GM18502 (cell line): ENCODE results near the gene UQCRFS1.
"Not testable (repeated sequence)": the region's sequence is repeated elsewhere in the genome, so short reads cannot be mapped to it uniquely, and the experiment has no call there.

Experiments
- ATAC-seq: cut with Tn5 transposase; IDR thresholded peaks from one replicate; pipeline ENCODE4 v1.9.1; 2021; ENCODE audit warnings: mild to moderate bottlenecking; ENCODE audit not compliant: unreplicated experiment, poor library complexity

The UQCRFS1 gene

DNA sequence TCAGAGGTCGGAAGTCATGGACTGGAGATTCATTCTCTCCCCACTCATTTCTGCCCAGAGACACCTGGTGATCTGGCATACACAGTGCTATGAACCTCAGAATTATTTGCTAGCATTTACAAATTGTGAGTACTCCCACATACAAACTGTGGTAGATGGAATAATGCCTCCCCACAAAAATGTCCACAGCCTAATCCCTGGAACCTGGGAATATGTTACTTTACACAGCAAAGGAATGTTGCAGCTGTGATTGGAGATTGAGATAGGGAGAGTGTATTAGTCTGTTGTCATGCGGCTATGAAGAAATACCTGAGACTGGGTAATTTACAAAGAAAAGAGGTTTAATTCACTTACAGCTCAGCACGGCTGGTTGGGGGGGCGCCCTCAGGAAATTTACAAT, 3.1 kb upstream of the UQCRFS1 start:
- ATAC-seq = no peak

DNA sequence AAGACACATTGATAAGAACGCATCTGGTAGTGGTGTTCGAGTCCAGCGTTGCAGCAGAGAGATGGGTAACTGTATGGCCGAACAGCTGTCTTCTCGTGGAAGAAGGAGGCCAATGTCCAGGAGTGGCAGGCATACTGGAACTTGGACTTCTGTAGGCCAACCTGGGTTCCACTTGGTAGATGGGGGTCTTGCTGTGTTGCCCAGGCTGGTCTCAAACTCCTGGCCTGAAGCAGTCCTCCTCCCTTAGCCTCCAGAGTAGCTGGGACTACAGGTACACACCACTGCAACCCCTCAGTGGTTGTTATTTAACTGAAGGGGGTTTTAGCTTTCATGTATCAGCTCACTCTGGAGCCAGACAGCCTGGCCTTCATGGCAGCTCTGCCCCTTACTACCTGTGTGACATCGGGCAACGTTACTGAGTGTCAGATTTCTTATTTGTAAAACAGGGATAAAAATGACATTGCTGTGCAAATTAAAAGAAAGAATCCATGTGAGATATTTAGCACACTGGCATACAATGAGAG, 2.4 kb upstream of the UQCRFS1 start:
- no peak for ATAC-seq

DNA sequence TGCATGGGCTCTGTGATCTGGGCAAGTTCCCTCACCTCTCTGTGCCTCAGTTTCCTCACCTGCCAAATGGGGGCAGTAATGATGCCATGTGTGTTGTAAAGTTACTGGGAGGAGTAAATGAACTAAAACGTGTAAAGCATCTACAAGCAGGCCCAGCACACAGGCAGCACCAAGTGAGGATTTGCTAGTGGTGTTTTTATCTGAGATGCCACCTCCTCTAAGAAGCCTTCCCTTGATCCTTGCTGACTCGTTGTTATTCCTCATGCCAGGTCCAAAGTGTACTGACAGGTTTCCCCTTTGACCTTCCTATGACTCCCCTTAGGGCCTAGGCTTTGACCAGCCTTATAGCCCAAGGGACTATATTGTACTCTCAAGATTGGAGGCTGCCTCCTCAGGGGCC, 1.5 kb upstream of the UQCRFS1 start:
- no peak for ATAC-seq

DNA sequence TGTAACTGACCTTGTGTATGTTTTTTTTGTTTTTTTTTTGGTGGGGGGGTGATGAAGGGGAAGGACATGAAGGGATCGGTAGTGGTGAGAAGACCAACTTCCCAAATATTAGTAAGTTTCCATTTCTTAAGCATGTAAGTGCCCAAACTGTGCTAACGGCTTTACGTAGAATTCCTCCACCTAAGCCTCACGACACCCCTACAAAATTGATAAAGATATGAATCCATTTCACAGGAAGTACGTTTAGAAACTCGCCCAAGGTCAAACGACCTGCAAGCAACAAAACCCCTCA, 649 bp downstream of the UQCRFS1 start:
- ATAC-seq = no peak

DNA sequence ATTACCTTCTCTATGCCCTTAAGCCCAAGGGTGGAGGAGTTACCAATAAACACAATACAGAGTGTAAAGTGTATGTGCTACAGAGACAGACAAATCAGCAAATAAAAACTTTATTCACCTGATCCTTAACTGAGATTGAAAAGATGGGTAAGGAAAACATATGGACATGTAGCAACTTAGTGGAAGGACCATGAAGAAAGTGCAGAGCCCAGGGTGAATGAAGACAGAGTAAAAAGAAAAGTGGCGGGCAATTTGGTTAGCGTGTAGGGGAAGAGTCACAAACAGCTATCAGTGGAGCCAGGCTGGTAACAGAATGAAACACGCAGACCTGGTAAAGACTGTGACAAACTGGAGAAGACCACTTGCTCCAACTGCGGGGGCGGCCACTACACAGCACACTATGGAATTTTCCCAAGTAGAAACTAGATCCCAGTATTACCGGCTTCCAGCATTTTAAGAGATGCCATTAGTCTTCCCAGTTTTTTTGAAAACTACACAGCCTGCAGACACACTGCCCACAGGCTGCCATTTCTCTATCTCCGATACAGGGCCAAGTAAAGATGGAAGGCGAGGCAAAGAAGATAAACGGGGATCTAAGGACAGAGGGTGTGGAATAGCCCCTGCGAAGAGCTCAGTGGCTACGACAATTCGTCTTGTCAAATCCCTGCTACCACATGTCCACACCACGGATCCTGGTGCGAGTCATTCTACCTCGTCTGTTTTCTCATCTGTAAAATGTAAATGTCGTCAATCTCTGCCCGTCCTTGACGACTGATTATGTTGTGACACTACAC, 1.2 kb downstream of the UQCRFS1 start:
- ATAC-seq = no peak

DNA sequence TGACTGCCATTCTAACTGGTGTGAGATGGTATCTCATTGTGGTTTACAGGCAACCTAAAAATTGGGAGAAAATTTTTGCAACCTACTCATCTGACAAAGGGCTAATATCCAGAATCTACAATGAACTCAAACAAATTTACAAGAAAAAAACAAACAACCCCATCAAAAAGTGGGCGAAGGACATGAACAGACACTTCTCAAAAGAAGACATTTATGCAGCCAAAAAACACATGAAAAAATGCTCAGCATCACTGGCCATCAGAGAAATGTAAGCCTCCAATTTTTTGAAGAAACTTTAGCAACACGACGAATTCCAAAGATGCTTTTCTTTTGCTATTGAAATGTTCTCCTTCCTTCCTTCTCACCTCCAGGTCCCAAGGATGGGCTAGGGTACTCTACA, 1.9 kb downstream of the UQCRFS1 start:
- not testable (repeated sequence) for ATAC-seq

DNA sequence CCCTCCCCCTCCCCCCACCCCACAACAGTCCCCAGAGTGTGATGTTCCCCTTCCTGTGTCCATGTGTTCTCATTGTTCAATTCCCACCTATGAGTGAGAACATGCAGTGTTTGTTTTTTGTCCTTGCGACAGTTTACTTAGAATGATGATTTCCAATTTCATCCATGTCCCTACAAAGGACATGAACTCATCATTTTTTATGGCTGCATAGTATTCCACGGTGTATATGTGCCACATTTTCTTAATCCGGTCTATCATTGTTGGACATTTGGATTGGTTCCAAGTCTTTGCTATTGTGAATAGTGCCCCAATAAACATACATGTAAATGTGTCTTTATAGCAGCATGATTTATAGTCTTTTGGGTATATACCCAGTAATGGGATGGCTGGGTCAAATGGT, 2.4 kb downstream of the UQCRFS1 start:
- ATAC-seq = not testable (repeated sequence)

DNA sequence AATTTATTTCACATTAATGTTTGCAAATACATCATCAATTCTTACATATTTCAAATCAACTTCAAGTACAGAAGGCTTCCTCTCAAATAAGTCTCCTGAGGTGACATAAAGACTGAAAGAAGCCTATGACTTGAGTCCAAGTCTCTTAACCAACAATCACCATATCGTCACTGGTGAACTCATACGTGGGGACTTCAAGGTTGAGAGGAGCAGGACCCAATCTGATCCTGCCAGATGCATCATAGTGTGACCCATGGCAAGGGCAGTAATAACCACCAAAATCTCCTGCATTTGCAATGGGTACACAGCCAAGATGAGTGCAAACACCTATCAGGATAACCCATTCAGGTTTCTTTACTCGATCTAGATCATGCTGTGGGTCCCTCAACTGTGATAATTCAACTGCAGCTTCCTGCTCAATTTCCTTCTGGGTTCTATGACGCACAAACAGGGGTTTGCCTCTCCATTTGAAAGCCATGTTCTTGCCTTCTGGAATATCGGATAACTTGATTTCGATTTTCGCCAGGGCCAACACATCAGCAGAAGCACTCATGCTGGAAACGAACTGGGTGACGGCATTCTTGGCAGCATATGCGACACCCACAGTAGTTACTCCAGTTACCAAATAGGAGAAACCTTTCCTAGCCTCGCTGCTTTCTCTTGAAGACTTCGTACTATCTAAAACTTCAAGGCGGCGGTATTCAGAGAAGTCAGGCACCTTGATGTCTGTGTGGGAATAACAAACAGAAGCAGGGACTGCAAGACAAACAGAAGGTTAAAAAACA, 5.4 kb downstream of the UQCRFS1 start:
- ATAC-seq = not testable (repeated sequence)

DNA sequence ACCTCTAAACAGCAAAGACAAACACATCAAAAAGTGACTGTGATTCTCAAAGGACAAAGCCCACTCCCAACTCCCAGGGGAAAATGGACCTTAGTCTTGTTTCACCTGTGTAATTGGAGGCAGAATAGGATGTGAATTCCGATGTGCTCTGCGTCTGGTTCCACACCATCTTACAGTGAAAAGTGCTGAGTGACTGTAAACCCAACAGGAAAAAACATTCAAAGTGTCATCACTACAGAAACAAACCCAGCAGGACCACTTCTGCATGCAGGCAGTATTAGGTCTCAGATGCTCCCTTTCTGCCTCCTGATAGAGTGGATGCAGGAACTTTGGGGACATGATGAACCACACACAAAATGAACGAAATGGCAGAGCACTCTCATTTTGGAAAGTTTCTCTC, 6.5 kb downstream of the UQCRFS1 start:
- ATAC-seq = no peak

DNA sequence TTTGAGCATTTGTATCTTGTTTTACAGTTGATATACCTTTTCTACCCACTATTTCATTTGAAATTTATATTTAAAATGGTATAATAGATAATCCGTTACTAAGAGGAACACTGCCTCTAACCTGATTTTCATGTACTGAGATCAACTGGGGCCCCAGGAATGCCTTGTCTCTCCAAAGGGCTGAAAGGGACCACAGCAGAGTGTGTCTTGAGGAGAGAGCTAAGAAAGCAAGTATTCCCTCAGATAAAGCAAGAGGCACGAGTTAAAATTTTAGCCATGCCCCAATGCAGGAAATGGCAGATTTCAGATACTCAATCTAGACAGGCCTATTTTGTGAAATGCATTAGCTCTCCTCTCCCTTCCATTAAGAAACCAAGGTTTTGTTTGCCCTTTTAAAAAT, 10.7 kb downstream of the UQCRFS1 start:
- no peak for ATAC-seq

DNA sequence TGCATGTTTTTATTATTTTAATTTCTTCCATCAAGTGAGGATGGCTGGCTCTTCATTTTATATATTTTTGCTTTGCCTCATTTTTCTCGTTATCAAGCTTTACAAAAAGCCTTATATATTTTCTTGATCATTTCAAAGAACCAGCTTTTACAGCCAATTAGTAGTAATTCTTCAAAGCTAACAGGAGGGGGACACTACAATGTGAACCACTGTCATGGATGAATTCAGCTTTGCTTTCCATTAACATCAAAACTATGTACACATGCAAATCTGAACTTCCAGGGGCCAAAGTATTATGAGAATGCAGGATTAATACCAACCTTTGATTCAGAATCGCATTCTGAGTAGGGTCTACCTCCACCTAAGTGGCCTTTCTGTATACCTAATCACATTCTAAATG, 11.1 kb downstream of the UQCRFS1 start:
- no peak for ATAC-seq

DNA sequence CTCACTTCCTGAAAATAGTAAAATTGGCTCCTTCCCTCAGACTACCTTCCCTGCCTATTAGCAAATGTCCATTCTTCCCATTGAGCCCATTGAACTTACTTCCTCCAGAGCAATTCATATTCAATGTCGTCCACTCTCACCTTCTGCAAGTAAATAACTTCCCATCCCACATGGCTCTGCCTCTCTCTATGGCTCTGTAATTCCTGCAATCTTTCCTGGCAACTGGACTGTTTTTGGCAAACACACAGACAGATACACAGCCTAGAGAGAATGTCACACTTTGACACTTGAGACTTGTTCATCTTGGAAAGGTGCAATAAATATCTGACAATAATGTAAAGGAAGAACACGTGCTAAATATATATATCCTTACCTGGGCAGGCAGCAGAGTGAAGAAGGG, 18.3 kb downstream of the UQCRFS1 start:
- no peak for ATAC-seq

DNA sequence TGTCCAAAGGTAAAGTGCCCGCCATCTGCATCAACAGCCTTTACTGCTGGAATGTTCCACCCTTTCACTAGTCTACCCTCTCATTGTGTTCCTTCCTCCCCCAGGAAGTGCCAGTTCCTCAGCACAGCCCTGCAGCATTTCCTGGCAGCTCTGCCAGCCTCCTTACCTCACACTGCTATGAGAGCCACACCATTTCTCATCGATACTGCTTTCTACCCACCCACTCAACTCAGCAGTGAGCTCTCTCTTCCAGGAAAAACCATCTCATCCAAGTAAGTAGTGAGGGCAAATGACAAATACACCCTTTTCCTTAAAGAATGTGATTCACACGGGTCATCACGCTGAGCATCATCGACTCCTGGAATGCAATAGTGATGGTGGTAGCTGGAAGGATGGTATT, 19.8 kb downstream of the UQCRFS1 start:
- no peak for ATAC-seq

DNA sequence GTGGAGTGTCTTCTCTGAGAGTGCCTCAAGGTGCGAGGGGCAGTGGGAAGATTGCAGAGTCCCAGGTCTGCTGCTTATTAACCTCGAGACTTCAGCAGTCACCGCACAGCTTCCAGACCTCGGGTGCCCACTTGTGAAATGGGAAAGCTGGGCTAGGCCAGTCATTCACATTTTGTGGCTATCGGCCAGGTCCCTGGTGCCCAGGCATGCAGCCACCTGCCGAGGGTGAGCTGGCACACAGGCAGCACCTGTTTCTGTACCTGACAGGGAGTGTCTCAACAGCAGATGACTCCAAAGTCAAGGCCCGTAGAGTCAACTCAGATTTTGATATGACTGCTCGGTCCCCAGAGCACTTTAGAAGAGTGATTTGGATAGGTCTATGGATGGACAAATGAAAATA, 21.9 kb downstream of the UQCRFS1 start:
- no peak for ATAC-seq

DNA sequence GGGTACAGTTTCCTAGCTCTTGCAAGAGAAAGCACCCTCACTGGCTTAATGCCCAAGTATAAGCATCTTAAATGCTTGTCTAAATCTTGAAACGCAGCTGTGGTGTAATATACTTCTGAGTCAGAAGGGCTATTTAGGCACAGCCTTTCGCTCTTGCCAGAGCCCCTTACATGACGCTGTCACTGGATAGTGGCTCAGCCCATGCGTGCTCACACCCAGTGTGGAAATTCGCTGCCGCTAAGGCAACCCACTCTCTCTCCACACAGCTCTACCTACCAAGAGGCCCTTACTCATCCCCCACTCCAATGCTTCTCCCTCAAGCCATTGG, 24.0 kb downstream of the UQCRFS1 start:
- no peak for ATAC-seq

DNA sequence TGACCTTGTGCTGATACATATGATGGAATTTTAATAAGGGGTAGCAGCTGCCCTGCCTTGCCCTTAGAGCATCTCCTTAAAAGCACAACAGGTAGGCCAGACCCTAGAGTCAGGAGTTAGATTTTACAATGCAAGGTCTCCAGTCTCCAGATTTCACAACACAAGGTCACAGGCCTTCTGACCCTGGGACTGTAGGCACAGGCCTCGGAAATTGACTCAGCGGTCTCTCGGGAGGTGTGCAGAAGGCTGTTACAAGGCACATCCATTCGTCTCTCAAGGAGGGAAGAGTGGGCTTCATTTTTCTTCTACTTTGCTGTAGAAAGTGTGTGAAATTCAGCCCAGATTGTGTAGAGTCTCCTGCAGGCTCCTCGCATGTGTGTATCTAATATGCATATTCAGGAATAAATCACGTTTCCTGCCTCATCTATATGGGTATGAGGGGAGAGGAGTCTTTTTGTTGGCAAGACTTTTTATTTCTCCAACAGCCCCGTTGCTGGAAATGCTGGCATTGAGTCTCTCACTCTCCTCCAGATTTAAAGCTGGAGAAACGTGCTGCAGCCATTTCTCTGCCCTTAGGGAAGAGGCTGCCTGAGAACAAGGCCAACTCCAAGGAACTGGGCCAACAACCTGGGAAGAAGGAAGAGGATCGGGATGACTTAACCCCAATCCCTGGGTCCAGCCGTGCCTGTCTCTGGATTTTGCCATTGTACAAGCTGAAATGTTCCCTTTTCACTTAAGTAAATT, 24.5 kb downstream of the UQCRFS1 start:
- ATAC-seq = no peak

DNA sequence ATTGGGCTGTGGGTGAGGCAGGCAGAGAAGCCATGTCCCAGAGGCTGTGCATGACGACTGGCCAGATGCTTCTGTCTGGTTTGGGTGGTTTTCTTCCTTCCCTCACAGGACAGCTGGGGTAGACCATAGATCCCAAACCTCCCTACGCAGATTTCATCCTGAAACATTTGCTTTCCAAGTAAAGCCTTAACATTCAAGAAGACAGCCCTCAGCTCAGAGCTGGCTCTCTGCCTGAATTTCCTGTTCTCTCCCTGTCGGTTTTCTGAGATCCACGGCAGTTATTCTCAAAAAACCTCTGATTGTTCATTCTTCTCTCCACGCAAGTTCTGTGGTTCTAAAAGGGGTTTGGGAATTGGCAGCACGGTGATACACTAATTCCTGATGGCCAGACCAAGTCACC, 25.3 kb downstream of the UQCRFS1 start:
- ATAC-seq = no peak

DNA sequence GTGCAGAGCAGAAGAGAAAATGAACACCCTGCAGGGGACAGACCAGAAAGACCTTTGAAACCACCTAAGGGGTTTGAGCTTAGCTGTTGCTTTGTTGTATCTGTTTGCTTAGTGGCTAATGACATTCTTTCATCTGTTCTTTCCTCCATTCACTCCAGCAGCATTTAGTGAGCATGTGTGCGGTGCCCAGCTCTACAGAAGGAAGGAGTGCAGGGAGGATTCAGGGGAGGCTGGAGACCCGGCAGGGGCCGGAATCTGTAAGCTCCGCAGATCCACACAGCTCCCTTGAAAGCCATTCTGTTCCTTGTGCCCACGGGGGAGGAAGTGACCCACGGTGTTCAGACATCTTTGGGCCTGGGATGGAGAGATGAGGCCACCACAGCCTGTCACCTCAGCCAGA, 27.5 kb downstream of the UQCRFS1 start:
- ATAC-seq = no peak

DNA sequence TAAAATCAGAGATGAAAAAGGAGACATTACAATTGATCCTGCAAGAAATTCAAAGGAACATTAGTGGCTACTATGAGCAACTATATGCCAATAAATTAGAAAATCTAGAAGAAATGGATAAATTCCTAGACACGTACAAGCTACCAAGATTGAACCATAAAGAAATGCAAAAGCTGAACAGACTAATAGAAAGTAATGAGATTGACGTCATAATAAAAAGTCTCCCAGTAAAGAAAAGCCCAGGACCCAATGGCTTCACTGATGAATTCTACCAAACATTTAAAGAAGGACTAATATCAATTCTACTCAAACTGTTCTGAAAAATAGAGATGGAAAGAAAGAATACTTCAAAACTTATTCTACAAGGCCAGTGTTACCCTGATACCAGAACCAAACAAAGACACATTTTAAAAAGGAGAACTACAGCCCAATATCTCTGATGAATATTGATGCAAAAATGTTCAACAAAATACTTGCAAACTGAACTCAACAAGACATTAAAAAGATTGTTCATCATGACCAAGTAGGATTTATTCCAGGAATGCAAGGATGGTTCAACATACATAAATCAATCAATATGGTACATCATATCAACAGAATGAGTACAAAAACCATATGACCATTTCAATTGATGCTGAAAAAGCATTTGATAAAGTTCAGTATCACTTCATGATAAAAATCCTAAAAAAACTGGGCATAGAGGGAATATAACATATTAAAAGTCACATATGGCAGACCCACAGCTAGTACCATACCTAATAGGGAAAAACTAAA, 35.8 kb downstream of the UQCRFS1 start:
- ATAC-seq = no peak

DNA sequence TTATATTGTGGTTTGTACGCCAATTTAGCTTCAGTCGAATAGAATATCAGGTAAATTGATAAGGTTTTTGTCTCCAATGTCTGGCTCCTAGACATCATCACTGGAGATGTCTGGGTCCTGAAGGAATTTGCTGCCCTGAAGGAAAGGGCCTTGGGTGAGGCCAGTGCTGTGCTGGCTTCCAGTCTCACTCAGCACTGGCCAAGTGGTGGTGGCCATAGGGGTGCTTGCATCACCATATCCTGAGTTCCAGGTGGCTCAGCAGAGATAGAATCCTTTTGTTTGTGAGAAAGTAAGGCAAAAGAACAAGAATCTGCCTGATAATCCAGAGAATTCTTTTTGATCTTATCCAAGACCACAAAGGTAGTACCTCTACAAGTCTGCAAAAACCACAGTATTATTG, 39.1 kb downstream of the UQCRFS1 start:
- ATAC-seq = no peak

DNA sequence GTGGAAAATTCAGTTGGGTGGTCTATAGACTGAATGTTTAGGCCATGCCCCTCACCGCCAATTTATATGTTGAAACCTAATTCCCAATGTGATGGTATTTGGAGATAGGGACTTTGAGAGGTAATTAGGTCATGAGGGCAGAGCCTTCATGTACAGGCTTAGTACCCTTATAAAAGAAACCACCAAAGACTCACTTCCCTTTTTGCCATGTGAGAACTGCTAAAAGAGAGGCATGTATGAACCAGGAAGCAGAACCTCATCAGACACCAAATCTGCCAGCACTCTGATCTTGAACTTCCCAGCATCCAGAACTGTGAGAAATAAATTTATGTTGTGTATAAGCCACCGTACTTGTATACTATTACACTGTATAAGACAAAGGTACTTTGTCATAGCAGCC, 40.6 kb downstream of the UQCRFS1 start:
- ATAC-seq = no peak
